GOT3 (cell line): ENCODE data around the gene CHST2.
"Not testable (repeated sequence)": the region's sequence is repeated elsewhere in the genome, so short reads cannot be mapped to it uniquely, and the experiment has no call there.

Experiments
- DNase-seq: peaks from one replicate; lab custom pipeline; 2025; ENCODE audit warnings: mixed read lengths; lab: John Stamatoyannopoulos, UW

The CHST2 gene

GRCh38 chr3:143132246-143132980 lies 12.8 kb downstream of the CHST2 start:
- no peak for DNase-seq

- no peak for DNase-seq
These were observed 14.9 kb downstream of the CHST2 start for GRCh38 chr3:143134471-143134870.

- DNase-seq = peak; percentile 7
These were observed 15.6 kb downstream of the CHST2 start for GRCh38 chr3:143135150-143135549.

- no peak for DNase-seq
These were observed 18.0 kb downstream of the CHST2 start for GRCh38 chr3:143137435-143138036.

- DNase-seq = no peak
These were observed 19.4 kb downstream of the CHST2 start for GRCh38 chr3:143138953-143139352.

- DNase-seq = no peak
These were observed 20.2 kb downstream of the CHST2 start for GRCh38 chr3:143139762-143140161.

- DNase-seq = no peak
These were observed 21.0 kb downstream of the CHST2 start for GRCh38 chr3:143140550-143140949.

GRCh38 chr3:143142354-143142753 lies 22.8 kb downstream of the CHST2 start:
- no peak for DNase-seq

- no peak for DNase-seq
These were observed 26.3 kb downstream of the CHST2 start for GRCh38 chr3:143145906-143146305.

- DNase-seq = no peak
These were observed 27.1 kb downstream of the CHST2 start for GRCh38 chr3:143146486-143147274.

GRCh38 chr3:143147707-143148106 lies 28.1 kb downstream of the CHST2 start:
- DNase-seq = no peak

- DNase-seq = no peak
These were observed 30.5 kb downstream of the CHST2 start for GRCh38 chr3:143150071-143150470.

- no peak for DNase-seq
These were observed 31.6 kb downstream of the CHST2 start for GRCh38 chr3:143151004-143151731.

- no peak for DNase-seq
These were observed 32.5 kb downstream of the CHST2 start for GRCh38 chr3:143152043-143152442.

- no peak for DNase-seq
These were observed 36.2 kb downstream of the CHST2 start for GRCh38 chr3:143155756-143156155.

GRCh38 chr3:143158014-143158988 lies 38.7 kb downstream of the CHST2 start:
- DNase-seq = no peak

GRCh38 chr3:143160437-143160836 lies 40.9 kb downstream of the CHST2 start:
- DNase-seq = no peak

- DNase-seq = no peak
These were observed 44.1 kb downstream of the CHST2 start for GRCh38 chr3:143163562-143164100.

- no peak for DNase-seq
These were observed 45.6 kb downstream of the CHST2 start for GRCh38 chr3:143165211-143165610.

- DNase-seq = not testable (repeated sequence)
These were observed 46.2 kb downstream of the CHST2 start for GRCh38 chr3:143165612-143166285.
